Measurements from ENCODE around the gene SEMA4D.

SEMA4D gene, protein sequence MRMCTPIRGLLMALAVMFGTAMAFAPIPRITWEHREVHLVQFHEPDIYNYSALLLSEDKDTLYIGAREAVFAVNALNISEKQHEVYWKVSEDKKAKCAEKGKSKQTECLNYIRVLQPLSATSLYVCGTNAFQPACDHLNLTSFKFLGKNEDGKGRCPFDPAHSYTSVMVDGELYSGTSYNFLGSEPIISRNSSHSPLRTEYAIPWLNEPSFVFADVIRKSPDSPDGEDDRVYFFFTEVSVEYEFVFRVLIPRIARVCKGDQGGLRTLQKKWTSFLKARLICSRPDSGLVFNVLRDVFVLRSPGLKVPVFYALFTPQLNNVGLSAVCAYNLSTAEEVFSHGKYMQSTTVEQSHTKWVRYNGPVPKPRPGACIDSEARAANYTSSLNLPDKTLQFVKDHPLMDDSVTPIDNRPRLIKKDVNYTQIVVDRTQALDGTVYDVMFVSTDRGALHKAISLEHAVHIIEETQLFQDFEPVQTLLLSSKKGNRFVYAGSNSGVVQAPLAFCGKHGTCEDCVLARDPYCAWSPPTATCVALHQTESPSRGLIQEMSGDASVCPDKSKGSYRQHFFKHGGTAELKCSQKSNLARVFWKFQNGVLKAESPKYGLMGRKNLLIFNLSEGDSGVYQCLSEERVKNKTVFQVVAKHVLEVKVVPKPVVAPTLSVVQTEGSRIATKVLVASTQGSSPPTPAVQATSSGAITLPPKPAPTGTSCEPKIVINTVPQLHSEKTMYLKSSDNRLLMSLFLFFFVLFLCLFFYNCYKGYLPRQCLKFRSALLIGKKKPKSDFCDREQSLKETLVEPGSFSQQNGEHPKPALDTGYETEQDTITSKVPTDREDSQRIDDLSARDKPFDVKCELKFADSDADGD

GRCh38 chr9:89497978-89498851 lies at the start of gene SEMA4D:
Gene SEMA4D, minus strand, starts transcription at chr9:89498113. Its CDS starts 92,657 bp downstream, at chr9:89405456.
- H3K27me3 ChIP-seq (replicated peaks; ENCODE audit: control insufficient read depth, insufficient read depth, low read length): no peaks in the 10 kb centered on the region
- H3K36me3 ChIP-seq (ENCODE audit: control insufficient read depth, insufficient read depth, low read length): no peaks in the 10 kb centered on the region; the same call in 1 of the 2 replicates
- peak within 1 kb of the TSS; percentile 65 for H3K4me3 ChIP-seq (replicated peaks; ENCODE audit: low read depth, low read length)
- peak; percentile 78 for DNase-seq (ENCODE audit: extremely low read depth, insufficient read length)
- TF ChIP-seq, protein P1, sequence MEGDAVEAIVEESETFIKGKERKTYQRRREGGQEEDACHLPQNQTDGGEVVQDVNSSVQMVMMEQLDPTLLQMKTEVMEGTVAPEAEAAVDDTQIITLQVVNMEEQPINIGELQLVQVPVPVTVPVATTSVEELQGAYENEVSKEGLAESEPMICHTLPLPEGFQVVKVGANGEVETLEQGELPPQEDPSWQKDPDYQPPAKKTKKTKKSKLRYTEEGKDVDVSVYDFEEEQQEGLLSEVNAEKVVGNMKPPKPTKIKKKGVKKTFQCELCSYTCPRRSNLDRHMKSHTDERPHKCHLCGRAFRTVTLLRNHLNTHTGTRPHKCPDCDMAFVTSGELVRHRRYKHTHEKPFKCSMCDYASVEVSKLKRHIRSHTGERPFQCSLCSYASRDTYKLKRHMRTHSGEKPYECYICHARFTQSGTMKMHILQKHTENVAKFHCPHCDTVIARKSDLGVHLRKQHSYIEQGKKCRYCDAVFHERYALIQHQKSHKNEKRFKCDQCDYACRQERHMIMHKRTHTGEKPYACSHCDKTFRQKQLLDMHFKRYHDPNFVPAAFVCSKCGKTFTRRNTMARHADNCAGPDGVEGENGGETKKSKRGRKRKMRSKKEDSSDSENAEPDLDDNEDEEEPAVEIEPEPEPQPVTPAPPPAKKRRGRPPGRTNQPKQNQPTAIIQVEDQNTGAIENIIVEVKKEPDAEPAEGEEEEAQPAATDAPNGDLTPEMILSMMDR (IDR thresholded peaks at IDR 0.05; ENCODE audit: insufficient read depth, low read length, poor library complexity, severe bottlenecking): no peak

- TF ChIP-seq, protein P1 (IDR thresholded peaks at IDR 0.05; ENCODE audit: insufficient read depth, low read length, poor library complexity, severe bottlenecking): no peak
- no peaks in the 10 kb centered on the region for H3K27me3 ChIP-seq (replicated peaks; ENCODE audit: control insufficient read depth, insufficient read depth, low read length)
- DNase-seq (ENCODE audit: extremely low read depth, insufficient read length): no peak
These were observed 49.1 kb upstream of the SEMA4D start for GRCh38 chr9:89547000-89547399.

DNA sequence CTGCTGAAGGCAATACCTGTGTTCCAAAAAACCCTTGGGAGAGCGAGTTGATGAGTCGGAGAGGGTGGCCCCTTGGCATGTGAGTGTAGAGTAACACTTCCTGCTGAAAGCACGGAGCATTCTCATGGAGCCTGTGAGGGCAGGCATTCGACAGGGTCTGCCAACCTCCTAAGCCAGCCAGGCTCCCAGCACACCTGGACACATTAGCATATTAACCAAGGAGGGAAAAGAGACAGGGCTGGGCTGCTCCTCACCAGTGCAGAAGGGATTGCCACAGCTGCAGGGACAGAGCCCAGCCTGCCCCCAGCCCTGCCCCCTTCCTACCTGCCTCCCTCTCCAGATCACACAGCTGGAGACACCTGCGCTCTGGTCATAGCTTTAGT lies 46.4 kb upstream of the SEMA4D start:
- no peaks in the 10 kb centered on the region for H3K36me3 ChIP-seq (ENCODE audit: control insufficient read depth, insufficient read depth, low read length)
- TF ChIP-seq, protein P1 (IDR thresholded peaks at IDR 0.05; ENCODE audit: insufficient read depth, low read length, poor library complexity, severe bottlenecking): no peak
- no peaks in the 10 kb centered on the region for H3K27me3 ChIP-seq (replicated peaks; ENCODE audit: control insufficient read depth, insufficient read depth, low read length)
- DNase-seq (ENCODE audit: extremely low read depth, insufficient read length): no peak
- no peak overlapping the region for H3K4me3 ChIP-seq (replicated peaks; ENCODE audit: low read depth, low read length)

More at GRCh38 chr9:89547000-89547399, 49.1 kb upstream of the SEMA4D start:
- no peak overlapping the region for H3K4me3 ChIP-seq (replicated peaks; ENCODE audit: low read depth, low read length)
- H3K36me3 ChIP-seq (ENCODE audit: control insufficient read depth, insufficient read depth, low read length): no peaks in the 10 kb centered on the region

GRCh38 chr9:89543621-89544278 lies 45.8 kb upstream of the SEMA4D start:
- no peak for DNase-seq (ENCODE audit: extremely low read depth, insufficient read length)
- TF ChIP-seq, protein P1 (IDR thresholded peaks at IDR 0.05; ENCODE audit: insufficient read depth, low read length, poor library complexity, severe bottlenecking): no peak
- no peaks in the 10 kb centered on the region for H3K27me3 ChIP-seq (replicated peaks; ENCODE audit: control insufficient read depth, insufficient read depth, low read length)
- H3K36me3 ChIP-seq (ENCODE audit: control insufficient read depth, insufficient read depth, low read length): no peaks in the 10 kb centered on the region
- H3K4me3 ChIP-seq (replicated peaks; ENCODE audit: low read depth, low read length): no peak overlapping the region

- H3K36me3 ChIP-seq (ENCODE audit: control insufficient read depth, insufficient read depth, low read length): no peaks in the 10 kb centered on the region
- no peak for DNase-seq (ENCODE audit: extremely low read depth, insufficient read length)
- H3K4me3 ChIP-seq (replicated peaks; ENCODE audit: low read depth, low read length): no peak overlapping the region
- no peaks in the 10 kb centered on the region for H3K27me3 ChIP-seq (replicated peaks; ENCODE audit: control insufficient read depth, insufficient read depth, low read length)
- TF ChIP-seq, protein P1 (IDR thresholded peaks at IDR 0.05; ENCODE audit: insufficient read depth, low read length, poor library complexity, severe bottlenecking): no peak
These were observed 45.2 kb upstream of the SEMA4D start for GRCh38 chr9:89543111-89543510.

All from GM06990 (cell line).